Umbilical cord (tissue), 2 donors: ENCODE results near the gene LRR1. TPM values are rescaled to one million over a fixed set of nuclear protein-coding genes. Genes with fewer than 3 reads are reported as not detected.
"Not testable (repeated sequence)": the region's sequence is repeated elsewhere in the genome, so short reads cannot be mapped to it uniquely, and the experiment has no call there.

Experiments used
- DNase-seq: peaks from one replicate; pipeline ENCODE4 v3.0.0-alpha.2; 2015; ENCODE audit warnings: low spot score
- total RNA-seq: library from RNA; depleted of rRNA; stranded (reverse); fragments of >200 nt; gene quantifications from one replicate; pipeline ENCODE4 v1.2.3, GENCODE V29; 2014; ENCODE audit warnings: low replicate concordance; ENCODE audit not compliant: insufficient read depth

The LRR1 gene
- 29.4 TPM for total RNA-seq

- peak; percentile 87 for DNase-seq
Measured at GRCh38 chr14:49598485-49599300, at the start of gene LRR1. Gene LRR1 (plus strand): TSS chr14:49598940. CDS start chr14:49599021, 81 bp downstream.

GRCh38 chr14:49549446-49549845 lies 49.3 kb upstream of the LRR1 start:
- DNase-seq, result no peak

DNA sequence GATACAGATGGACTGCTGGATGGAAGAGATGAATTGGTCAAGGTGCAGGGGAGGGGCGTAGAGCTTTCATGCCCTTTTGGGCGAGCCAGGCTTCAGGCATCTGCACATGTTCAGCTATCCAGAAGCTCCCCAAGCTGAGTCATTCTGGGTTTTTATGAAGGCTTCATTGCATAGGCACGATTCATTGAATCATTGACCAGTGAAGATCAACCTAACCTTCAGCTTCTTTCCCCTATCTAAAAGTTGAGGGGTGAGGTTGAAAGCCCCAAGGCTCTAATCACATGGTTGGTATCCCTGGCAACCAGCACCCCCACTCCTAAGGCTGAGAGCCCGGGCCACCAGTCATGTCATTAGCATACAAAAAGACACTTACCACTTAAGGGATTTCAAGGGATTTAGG lies 48.9 kb upstream of the LRR1 start:
- no peak for DNase-seq

- DNase-seq, result no peak
Measured at GRCh38 chr14:49550286-49551184, 48.2 kb upstream of the LRR1 start.

- no peak for DNase-seq
Measured at GRCh38 chr14:49551569-49551968, 47.2 kb upstream of the LRR1 start.

DNA sequence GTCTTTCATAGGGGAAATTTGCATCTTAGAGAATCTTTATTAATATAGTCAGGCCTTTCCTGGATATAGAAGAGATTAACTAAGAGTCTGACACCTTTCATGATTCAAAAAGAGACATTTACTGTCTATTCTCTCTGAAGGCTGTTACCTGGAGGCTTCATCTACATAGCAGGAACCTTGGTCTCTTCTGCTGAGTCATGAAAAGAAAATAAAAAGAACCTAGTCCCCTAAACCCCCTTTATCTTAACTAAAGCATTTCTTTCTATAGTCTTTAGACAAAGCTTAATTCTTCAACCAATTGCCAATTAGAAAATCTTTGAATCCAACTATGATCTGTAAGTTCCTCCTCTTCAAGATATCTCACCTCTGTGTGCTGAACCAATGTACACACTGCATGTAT lies 45.6 kb upstream of the LRR1 start:
- DNase-seq, result no peak

GRCh38 chr14:49553892-49554291 lies 44.8 kb upstream of the LRR1 start:
- no peak for DNase-seq

- DNase-seq, result no peak
Measured at GRCh38 chr14:49559979-49560768, 38.6 kb upstream of the LRR1 start.

DNA sequence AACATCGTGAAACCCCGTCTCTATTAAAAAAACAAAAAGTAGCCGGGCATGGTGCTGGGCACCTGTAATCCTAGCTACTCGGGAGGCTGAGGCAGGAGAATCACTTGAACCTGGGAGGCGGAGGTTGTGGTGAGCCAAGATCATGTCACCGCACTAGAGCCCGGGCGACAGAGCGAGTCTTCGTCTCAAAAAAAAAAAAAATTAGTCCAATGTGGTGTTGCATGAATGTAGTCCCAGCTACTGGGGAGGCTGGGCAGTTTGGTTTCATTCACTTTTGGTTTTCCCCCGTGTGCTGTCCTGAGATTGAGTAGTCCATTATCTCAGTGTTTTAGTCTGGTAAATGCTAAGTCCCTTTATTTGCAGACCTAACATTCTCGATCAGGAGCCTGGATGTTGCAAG lies 32.0 kb upstream of the LRR1 start:
- no peak for DNase-seq

DNA sequence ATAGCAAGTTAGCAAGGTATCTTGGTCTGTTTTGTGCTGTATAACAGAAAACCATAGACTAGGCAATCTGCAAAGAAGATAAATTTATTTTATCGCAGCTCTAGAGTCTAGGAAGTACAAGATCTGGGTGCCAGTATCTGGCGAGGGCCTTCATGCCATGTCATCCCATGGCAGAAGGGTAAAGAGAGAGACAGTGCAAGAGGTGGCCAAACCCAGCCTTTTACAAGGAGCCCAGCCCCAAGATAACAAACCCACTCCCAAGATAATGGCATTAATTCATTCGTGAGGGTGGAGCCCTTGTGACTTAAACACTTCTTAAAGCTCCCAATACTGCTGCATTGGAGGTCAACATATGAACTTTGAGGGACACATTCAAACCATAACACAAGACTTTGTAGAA lies 29.5 kb upstream of the LRR1 start:
- no peak for DNase-seq

DNA sequence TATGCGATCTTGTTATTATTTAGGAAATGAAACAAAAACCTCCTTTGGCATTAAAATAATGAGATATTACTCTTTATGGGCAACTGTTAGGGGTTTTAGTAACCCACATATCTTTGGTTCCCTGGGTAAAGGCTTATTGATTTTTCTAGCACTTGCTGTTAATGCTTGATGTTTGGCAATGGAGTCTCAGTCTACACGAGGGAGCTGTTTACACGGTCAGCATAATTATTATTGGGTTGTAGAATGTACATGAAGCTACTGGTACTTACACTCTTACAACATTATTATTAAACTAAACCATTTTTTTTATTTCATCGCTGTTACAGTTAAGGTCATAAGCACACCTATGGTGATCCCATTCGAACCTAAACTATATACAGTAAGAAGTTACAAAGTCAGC lies 24.7 kb upstream of the LRR1 start:
- DNase-seq, result no peak

- DNase-seq, result no peak
Measured at GRCh38 chr14:49578141-49578540, 20.6 kb upstream of the LRR1 start.

- DNase-seq, result no peak
Measured at GRCh38 chr14:49579841-49580240, 18.9 kb upstream of the LRR1 start.

DNA sequence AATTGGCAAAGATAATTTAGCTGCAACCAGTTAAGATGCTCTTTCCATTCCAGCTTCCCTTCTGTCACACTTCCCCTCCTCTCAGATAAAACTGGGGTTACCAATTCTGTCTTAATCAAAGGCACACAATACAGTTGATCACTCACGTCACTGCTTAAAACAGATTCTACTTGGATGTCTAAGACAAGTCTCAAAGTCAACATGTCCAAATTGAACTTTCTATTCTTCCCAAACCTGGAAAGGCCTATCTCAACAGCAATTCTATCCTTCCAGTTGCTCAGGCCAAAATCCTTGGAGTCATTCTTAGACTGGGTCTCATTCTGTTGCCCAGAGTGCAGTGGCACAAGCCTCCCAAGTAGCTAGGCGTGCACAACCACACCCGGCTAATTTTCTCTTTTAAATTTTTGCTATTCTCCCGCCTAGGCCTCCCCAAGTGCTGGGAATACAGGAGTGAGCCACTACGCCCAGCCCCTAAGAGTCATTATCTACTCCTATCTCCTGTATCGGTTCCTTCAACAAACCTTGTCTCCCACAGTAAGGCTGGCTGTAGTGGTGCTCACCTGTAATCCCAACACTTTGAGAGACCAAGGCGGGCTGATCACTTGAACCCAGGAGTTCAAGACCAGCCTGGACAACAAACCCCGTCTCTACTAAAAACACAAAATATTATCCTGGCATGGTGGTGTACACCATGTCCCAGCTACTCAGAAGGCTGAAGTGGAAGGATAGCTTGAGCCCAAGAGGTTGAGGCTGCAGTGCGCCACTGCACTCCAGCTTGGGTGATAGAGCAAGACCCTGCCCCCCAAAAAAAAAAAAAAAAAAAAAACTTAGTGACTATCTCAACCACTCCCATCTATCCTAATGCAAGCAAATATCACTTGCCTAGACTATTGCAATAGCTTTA lies 17.3 kb upstream of the LRR1 start:
- DNase-seq, result no peak

GRCh38 chr14:49582113-49582977 lies 16.4 kb upstream of the LRR1 start:
- no peak for DNase-seq

GRCh38 chr14:49583629-49584028 lies 15.1 kb upstream of the LRR1 start:
- DNase-seq, result no peak

DNA sequence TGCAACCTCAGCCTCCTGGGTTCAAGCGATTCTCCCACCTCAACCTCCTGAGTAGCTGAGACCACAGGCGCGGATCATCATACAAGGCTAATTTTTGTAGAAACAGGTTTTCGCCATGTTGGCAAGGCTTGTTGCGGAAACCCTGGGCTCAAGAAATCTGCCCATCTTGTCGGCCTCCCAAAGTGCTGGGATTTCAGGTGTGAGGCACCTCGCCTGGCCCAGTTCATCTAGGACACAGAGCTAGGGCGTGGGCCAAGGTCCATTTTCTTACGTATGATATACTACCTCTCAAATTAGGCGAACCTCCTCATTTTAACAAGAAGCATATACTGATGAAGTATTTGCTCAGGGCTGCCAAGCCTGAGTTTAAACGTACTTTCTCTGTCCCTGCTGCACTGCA lies 14.7 kb upstream of the LRR1 start:
- DNase-seq, result no peak

GRCh38 chr14:49584981-49585640 lies 13.6 kb upstream of the LRR1 start:
- DNase-seq, result not testable (repeated sequence)
